ENCODE measurements around the gene OR6B1. TPM values are rescaled to one million over a fixed set of nuclear protein-coding genes. Genes with fewer than 3 reads are reported as not detected.

OR6B1 gene
- polyA plus RNA-seq (not detected in 3 replicates), polyA minus RNA-seq (not detected in 3 replicates)
- polyA plus RNA-seq (2011; ENCODE audit: low read depth), result not detected
- not detected in 2 replicates for polyA plus RNA-seq (2011; cell fraction: cytosol; rRNA removed)
- polyA plus RNA-seq (2011; cell fraction: nucleus; rRNA removed), result not detected in 2 replicates
- not detected in 2 replicates for polyA plus RNA-seq (2012; ENCODE audit: low replicate concordance)
- not detected for polyA minus RNA-seq (2011; cell fraction: cytosol; rRNA and poly(A)+ RNA removed)
- not detected in 2 replicates for polyA minus RNA-seq (2011; cell fraction: nucleus; rRNA and poly(A)+ RNA removed)

- Histone ChIP-seq H3K4me3 (ENCODE audit: control insufficient read depth in 2 of 3, extremely low read depth in 1 of 3, insufficient read depth in 2 of 3, low read depth in 1 of 3, low read length in 3 of 3) (no peak within 1 kb of the TSS), H3K9ac (ENCODE audit: control insufficient read depth, extremely low read depth, insufficient read depth, low read length) (no peak within 1 kb of the TSS), H3K36me3 (ENCODE audit: control insufficient read depth in 2 of 2, extremely low read depth in 1 of 2, insufficient read depth in 2 of 2, low read length in 2 of 2) (no peaks in the 10 kb centered on the region), H3K27me3 (ENCODE audit: control insufficient read depth, extremely low read depth, insufficient read depth, low read length) (no peaks in the 10 kb centered on the region), H3K9me3 (ENCODE audit: control insufficient read depth, low read depth, low read length) (no peaks in the 10 kb centered on the region), H3K9me1 (ENCODE audit: control insufficient read depth, extremely low read depth, insufficient read depth, low read length) (no peaks in the 10 kb centered on the region), H3K79me2 (ENCODE audit: control insufficient read depth, insufficient read depth, low read length) (no peaks in the 10 kb centered on the region), H3K4me2 (ENCODE audit: control insufficient read depth, extremely low read depth, insufficient read depth, low read depth, low read length) (no peak within 1 kb of the TSS), H4K20me1 (ENCODE audit: control insufficient read depth, extremely low read depth, insufficient read depth, low read length) (no peaks in the 10 kb centered on the region), H2AFZ (ENCODE audit: control insufficient read depth, low read length) (no peak within 1 kb of the TSS), H3K4me1 (ENCODE audit: control insufficient read depth, extremely low read depth, insufficient read depth, low read length) (no peaks in the 10 kb centered on the region), H3K27ac (ENCODE audit: control insufficient read depth, insufficient read depth, low read length) (no peak within 1 kb of the TSS)
- FAIRE-seq, result no peak
- TF ChIP-seq EZH2 (IDR thresholded peaks at IDR 0.05; ENCODE audit: low read length) (no peak), CTCF (optimal IDR thresholded peaks at IDR 0.05 in 1 of 3, IDR thresholded peaks at IDR 0.05 in 1 of 3, conservative IDR thresholded peaks at IDR 0.05 in 1 of 3; ENCODE audit: extremely low read depth in 1 of 3, insufficient read depth in 2 of 3, low read length in 3 of 3) (no peak)
- dilution Hi-C loops (cut with MboI; ENCODE audit: extremely low pct_ligation_motif_present, low sequenced_read_pairs), result no loop called here
- no peak for DNase-seq (ENCODE audit: low read depth, low spot score)
Measured at GRCh38 chr7:144000020-144000419, at the start of gene OR6B1. TSS of gene OR6B1 (plus strand) at chr7:144000320. CDS start at chr7:144003997, 3,677 bp downstream.

GRCh38 chr7:143953421-143953820 is 46.7 kb upstream of the OR6B1 start:
- Histone ChIP-seq H3K4me2 (ENCODE audit: control insufficient read depth, extremely low read depth, insufficient read depth, low read depth, low read length) (no peak overlapping the region), H3K4me3 (ENCODE audit: control insufficient read depth in 2 of 3, extremely low read depth in 1 of 3, insufficient read depth in 2 of 3, low read depth in 1 of 3, low read length in 3 of 3) (no peak overlapping the region), H3K9me3 (ENCODE audit: control insufficient read depth, low read depth, low read length) (no peaks in the 10 kb centered on the region), H3K9me1 (ENCODE audit: control insufficient read depth, extremely low read depth, insufficient read depth, low read length) (no peaks in the 10 kb centered on the region), H4K20me1 (ENCODE audit: control insufficient read depth, extremely low read depth, insufficient read depth, low read length) (no peaks in the 10 kb centered on the region), H2AFZ (ENCODE audit: control insufficient read depth, low read length) (no peak overlapping the region), H3K79me2 (ENCODE audit: control insufficient read depth, insufficient read depth, low read length) (no peaks in the 10 kb centered on the region), H3K36me3 (ENCODE audit: control insufficient read depth in 2 of 2, extremely low read depth in 1 of 2, insufficient read depth in 2 of 2, low read length in 2 of 2) (no peaks in the 10 kb centered on the region), H3K27me3 (ENCODE audit: control insufficient read depth, extremely low read depth, insufficient read depth, low read length) (no peaks in the 10 kb centered on the region), H3K4me1 (ENCODE audit: control insufficient read depth, extremely low read depth, insufficient read depth, low read length) (no peaks in the 10 kb centered on the region), H3K9ac (ENCODE audit: control insufficient read depth, extremely low read depth, insufficient read depth, low read length) (no peak overlapping the region), H3K27ac (ENCODE audit: control insufficient read depth, insufficient read depth, low read length) (no peak overlapping the region)
- FAIRE-seq (no peak), DNase-seq (ENCODE audit: low read depth, low spot score) (no peak)
- dilution Hi-C loops (cut with MboI; ENCODE audit: extremely low pct_ligation_motif_present, low sequenced_read_pairs), result no loop called here
- TF ChIP-seq CTCF (optimal IDR thresholded peaks at IDR 0.05 in 1 of 3, IDR thresholded peaks at IDR 0.05 in 1 of 3, conservative IDR thresholded peaks at IDR 0.05 in 1 of 3; ENCODE audit: extremely low read depth in 1 of 3, insufficient read depth in 2 of 3, low read length in 3 of 3) (no peak), EZH2 (IDR thresholded peaks at IDR 0.05; ENCODE audit: low read length) (no peak)

Measured in keratinocyte (primary cell).